Fibroblast of lung (primary cell): ENCODE results near the gene ZNF649.

Source experiments
- EZH2 ChIP-seq: IDR thresholded peaks from 2 replicates; pipeline ENCODE4 v1.5.1; 2012; ENCODE audit warnings: low read length, control low read depth, mild to moderate bottlenecking; ENCODE audit errors: missing control alignments
- TF ChIP-seq, protein P1 (sequence below), 2 donors: IDR thresholded peaks in 1 of 2; conservative IDR thresholded peaks in 1 of 2; 1 replicate in 1 of 2; 2 replicates in 1 of 2; pipeline ENCODE4 v1.5.1; 2011 to 2012; ENCODE audit warnings: low read length in 2 of 2, control low read depth in 1 of 2, inconsistent platforms in 1 of 2, low read depth in 1 of 2, mild to moderate bottlenecking in 1 of 2

DNA sequence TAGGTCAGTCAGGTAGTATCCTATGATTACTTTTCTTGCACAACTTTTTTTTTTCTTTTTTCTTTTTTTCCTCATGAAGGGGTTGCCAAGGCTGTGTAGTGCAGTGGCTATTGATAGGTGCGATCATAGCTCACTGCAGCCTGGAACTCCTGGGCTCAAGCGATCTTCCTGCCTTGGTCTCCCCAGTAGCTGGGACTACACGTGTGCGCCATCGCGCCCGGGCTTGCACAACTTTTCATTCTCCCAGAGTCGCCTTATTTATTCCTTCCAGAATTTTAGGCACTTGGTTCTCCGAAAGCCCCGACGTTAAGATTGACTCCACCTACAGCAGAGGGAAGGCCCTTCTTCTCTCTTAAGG, 21.6 kb upstream of the ZNF649 start:
- TF ChIP-seq, protein P1, sequence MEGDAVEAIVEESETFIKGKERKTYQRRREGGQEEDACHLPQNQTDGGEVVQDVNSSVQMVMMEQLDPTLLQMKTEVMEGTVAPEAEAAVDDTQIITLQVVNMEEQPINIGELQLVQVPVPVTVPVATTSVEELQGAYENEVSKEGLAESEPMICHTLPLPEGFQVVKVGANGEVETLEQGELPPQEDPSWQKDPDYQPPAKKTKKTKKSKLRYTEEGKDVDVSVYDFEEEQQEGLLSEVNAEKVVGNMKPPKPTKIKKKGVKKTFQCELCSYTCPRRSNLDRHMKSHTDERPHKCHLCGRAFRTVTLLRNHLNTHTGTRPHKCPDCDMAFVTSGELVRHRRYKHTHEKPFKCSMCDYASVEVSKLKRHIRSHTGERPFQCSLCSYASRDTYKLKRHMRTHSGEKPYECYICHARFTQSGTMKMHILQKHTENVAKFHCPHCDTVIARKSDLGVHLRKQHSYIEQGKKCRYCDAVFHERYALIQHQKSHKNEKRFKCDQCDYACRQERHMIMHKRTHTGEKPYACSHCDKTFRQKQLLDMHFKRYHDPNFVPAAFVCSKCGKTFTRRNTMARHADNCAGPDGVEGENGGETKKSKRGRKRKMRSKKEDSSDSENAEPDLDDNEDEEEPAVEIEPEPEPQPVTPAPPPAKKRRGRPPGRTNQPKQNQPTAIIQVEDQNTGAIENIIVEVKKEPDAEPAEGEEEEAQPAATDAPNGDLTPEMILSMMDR (conservative IDR thresholded peaks at IDR 0.05 in 1 of 2, IDR thresholded peaks at IDR 0.05 in 1 of 2; ENCODE audit: low read depth in 1 of 2, low read length in 2 of 2) = no peak
- TF ChIP-seq EZH2 = no peak
